Coronary artery (tissue), 2 donors: Measurements from ENCODE around the gene C17orf67.

Source experiments
- DNase-seq: peaks from one replicate; pipeline ENCODE4 v3.0.0-alpha.2; 2017; ENCODE audit warnings: low spot score
- H3K27ac ChIP-seq, 2 donors: fragments of 200-600 bp; sonication (generic); one replicate each; pipeline ENCODE4 v1.5.1; 2016 to 2019
- H3K4me3 ChIP-seq: fragments of 200-600 bp; sonication (generic); 2 replicates; pipeline ENCODE4 v1.5.1; 2016; ENCODE audit warnings: mild to moderate bottlenecking, moderate library complexity
- TF ChIP-seq, protein P1 (sequence below): fragments of 200-600 bp; sonication (generic); IDR thresholded peaks from one replicate; pipeline ENCODE4 v1.5.1; 2019; ENCODE audit warnings: antibody characterized with exemption

The C17orf67 gene

DNA sequence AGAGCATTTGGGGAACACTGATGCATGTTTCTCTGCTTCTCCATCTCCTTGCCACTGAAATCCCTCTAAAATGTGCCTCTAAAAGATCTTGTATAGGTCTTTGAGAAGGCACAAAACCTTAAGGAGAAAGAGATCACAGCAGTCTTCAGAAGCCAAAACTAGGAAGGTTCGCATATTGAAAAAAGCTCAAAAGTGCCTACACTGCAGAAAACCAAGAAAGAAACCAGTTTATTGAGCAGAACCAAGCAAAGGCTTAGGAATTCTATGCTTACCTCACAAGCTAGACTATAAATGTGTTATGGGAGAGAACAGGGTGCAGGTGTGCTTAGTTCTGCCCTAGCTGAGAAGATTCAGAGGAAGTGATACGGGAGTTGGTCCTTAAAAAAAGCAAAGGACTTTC lies 16.9 kb upstream of the C17orf67 start:
- H3K4me3 ChIP-seq, result no peak overlapping the region
- TF ChIP-seq, protein P1, sequence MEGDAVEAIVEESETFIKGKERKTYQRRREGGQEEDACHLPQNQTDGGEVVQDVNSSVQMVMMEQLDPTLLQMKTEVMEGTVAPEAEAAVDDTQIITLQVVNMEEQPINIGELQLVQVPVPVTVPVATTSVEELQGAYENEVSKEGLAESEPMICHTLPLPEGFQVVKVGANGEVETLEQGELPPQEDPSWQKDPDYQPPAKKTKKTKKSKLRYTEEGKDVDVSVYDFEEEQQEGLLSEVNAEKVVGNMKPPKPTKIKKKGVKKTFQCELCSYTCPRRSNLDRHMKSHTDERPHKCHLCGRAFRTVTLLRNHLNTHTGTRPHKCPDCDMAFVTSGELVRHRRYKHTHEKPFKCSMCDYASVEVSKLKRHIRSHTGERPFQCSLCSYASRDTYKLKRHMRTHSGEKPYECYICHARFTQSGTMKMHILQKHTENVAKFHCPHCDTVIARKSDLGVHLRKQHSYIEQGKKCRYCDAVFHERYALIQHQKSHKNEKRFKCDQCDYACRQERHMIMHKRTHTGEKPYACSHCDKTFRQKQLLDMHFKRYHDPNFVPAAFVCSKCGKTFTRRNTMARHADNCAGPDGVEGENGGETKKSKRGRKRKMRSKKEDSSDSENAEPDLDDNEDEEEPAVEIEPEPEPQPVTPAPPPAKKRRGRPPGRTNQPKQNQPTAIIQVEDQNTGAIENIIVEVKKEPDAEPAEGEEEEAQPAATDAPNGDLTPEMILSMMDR, result no peak
- no peak overlapping the region for H3K27ac ChIP-seq
- no peak for DNase-seq

DNA sequence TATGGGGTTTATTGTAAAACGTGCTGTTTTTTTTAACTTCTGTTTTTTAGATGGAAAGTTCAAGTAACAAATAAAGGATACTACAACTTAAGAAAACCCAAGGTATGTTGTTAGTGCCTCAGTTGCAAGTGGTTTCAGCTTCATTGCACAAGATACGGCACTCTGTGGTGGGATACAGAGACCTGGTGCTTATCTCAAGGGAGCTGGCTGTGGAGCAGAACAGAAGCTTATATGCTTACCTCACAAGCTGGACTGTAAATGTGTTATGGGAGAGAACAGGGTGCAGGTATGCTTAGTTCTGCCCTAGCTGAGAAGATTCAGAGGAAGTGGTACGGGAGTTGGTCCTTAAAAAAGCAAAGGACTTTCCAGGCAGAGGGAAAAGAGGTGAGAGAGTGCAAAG lies 15.4 kb upstream of the C17orf67 start:
- DNase-seq, result no peak
- TF ChIP-seq, protein P1, result no peak
- H3K4me3 ChIP-seq, result no peak overlapping the region
- no peak overlapping the region for H3K27ac ChIP-seq

DNA sequence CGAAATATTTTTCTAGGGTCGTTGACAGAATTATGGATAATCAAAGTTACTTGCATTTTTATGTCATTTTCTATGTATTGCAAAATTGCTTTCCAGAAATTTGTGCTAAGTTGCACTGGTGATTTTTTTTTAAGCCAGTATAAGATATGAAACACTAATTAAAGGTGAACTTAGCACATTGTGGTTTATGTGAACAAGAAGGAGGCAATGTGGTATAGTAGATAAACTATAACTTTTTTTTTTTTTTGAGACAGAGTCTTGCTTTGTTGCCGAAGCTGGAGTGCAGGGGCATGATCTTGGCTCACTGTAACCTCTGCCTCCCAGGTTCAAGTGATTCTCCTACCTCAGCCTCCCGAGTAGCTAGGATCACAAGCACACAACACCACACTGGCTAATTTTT lies 13.4 kb upstream of the C17orf67 start:
- H3K4me3 ChIP-seq, result no peak overlapping the region
- no peak overlapping the region for H3K27ac ChIP-seq
- TF ChIP-seq, protein P1, result no peak
- no peak for DNase-seq

DNA sequence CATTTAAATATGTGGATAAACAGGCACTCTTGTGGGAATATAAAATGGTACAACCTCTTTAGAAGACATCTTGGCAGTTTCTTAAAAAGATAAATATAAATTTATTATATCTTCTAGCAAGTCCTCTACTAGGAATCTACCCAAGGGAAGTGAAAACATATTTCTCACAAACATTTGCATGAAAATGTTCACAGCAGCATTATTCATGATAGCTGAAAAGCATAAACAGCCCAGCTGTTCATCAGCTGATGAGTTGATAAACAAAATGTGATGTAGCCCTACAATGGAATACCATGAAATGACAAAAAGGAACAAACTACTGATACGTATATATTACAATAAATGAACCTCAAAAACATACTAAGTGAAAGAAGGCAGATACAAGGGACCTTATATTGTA lies 12.2 kb upstream of the C17orf67 start:
- DNase-seq, result no peak
- TF ChIP-seq, protein P1, result no peak
- no peak overlapping the region for H3K27ac ChIP-seq
- no peak overlapping the region for H3K4me3 ChIP-seq

DNA sequence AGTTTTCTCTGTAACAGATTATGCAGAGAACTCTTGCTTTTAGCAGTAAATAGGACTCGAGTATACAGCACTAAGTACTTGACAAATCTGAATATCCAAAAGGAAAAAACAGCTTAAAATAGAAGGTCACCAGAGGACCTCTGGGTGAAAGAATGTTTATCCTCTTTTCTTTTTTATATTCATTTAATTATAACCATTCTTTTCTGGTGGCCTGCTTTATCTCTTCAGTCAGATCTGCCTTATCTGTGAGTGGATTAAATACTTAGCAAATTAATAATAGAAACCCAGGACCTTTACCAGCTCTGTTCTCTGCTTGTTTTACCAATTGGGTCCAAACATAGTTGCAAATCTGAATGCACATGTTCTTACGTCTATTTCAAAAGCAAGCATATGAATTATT lies 8.9 kb upstream of the C17orf67 start:
- no peak for DNase-seq
- TF ChIP-seq, protein P1, result no peak
- no peak overlapping the region for H3K27ac ChIP-seq
- H3K4me3 ChIP-seq, result no peak overlapping the region

DNA sequence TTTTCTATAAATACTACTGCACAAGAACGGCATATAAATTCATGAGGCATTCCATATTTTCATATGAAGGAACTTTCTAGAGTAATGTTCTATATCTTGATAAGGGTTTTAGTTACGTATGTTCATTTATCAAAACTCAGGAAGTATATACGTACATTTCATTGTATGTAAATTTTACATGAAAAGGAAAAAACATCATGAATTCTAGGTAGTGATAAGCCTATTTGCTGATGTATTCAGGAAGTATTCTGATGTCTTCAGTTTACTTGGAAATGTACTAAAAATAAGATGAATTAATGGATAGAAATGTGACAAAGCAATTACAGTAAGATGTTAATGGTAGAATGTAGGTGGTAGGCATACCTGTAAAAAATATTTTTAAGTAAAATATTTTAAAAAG lies 5.0 kb upstream of the C17orf67 start:
- H3K27ac ChIP-seq, result no peak overlapping the region
- TF ChIP-seq, protein P1, result no peak
- DNase-seq, result no peak

DNA sequence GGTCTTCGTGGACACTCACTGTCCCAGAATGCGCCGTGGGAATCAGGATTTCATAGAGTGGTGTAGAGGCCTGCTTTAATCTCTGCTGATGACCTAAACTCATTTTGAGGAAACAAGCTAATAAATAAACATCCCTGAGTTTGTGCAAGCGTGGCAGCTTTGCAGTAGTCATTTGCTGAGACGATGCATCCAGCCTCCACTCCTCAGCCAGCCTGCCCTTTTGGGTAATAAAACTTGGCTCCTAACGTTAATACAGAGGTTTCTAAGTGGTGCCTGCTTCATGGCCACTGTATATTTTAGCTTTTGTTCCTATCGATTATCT lies 1.5 kb upstream of the C17orf67 start:
- TF ChIP-seq, protein P1, result no peak
- no peak for DNase-seq
- H3K4me3 ChIP-seq, result peak overlapping the region; percentile 78
- H3K27ac ChIP-seq, result peak overlapping the region in 1 of 2 donors; percentile 90

More for the DNA sequence above, 5.0 kb upstream of the C17orf67 start:
- no peak overlapping the region for H3K4me3 ChIP-seq
